Brain microvascular endothelial cell (primary cell): ENCODE measurements around the gene PCNX4.

Experiments
- DNase-seq: peaks from one replicate; pipeline ENCODE4 v3.0.0-alpha.2; 2020
- H3K27ac ChIP-seq: fragments of 250-450 bp; sonication (Bioruptor Pico); 2 replicates; pipeline ENCODE4 v1.5.1; 2020; ENCODE audit warnings: mild to moderate bottlenecking, moderate library complexity
- H3K27me3 ChIP-seq: fragments of 250-450 bp; sonication (Bioruptor Pico); replicated peaks from 2 replicates; pipeline ENCODE4 v1.5.1; 2020; ENCODE audit warnings: mild to moderate bottlenecking
- H3K36me3 ChIP-seq: fragments of 250-450 bp; sonication (Bioruptor Pico); replicated peaks from 2 replicates; pipeline ENCODE4 v1.5.1; 2020; ENCODE audit warnings: mild to moderate bottlenecking
- H3K4me3 ChIP-seq: 2 replicates; pipeline ENCODE4 v1.5.1; 2011; ENCODE audit warnings: low read depth, mild to moderate bottlenecking, control low read depth, low read length, moderate library complexity
- CTCF ChIP-seq: IDR thresholded peaks from 2 replicates; pipeline ENCODE4 v1.5.1; 2011; ENCODE audit warnings: low read depth, mild to moderate bottlenecking, moderate library complexity, low read length, control low read depth, inconsistent platforms; ENCODE audit errors: missing control alignments
- in situ Hi-C: cut with HindIII; loops from 2 replicates; pipeline ENCODE4 v1.10.0; 2017; ENCODE audit warnings: low sequenced_read_pairs, low pct_ligation_motif_present

Gene PCNX4

GRCh38 chr14:60195179-60195810, 103.6 kb downstream of the PCNX4 start:
- DNase-seq = no peak
- no peak overlapping the region for H3K4me3 ChIP-seq
- no peaks in the 10 kb centered on the region for H3K27me3 ChIP-seq
- no peaks in the 10 kb centered on the region for H3K36me3 ChIP-seq
- no peak overlapping the region for H3K27ac ChIP-seq
- in situ Hi-C loops = no loop called here
- no peak for TF ChIP-seq CTCF

- no peak for DNase-seq
- H3K27ac ChIP-seq = no peak overlapping the region
- H3K27me3 ChIP-seq = no peaks in the 10 kb centered on the region
- H3K4me3 ChIP-seq = no peak overlapping the region
- H3K36me3 ChIP-seq = no peaks in the 10 kb centered on the region
- in situ Hi-C loops = no loop called here
- no peak for TF ChIP-seq CTCF
Measured at GRCh38 chr14:60196291-60196690, 104.6 kb downstream of the PCNX4 start.

- in situ Hi-C loops = no loop called here
- Histone ChIP-seq H3K4me3 (no peak overlapping the region), H3K36me3 (no peaks in the 10 kb centered on the region), H3K27me3 (no peaks in the 10 kb centered on the region), H3K27ac (no peak overlapping the region)
- DNase-seq = no peak
- TF ChIP-seq CTCF = no peak
Measured at GRCh38 chr14:60197629-60198303, 106.0 kb downstream of the PCNX4 start.

- H3K27ac ChIP-seq = no peak overlapping the region
- no peak for DNase-seq
- H3K36me3 ChIP-seq = no peaks in the 10 kb centered on the region
- no peak for TF ChIP-seq CTCF
- no peak overlapping the region for H3K4me3 ChIP-seq
- in situ Hi-C loops = no loop called here
- H3K27me3 ChIP-seq = no peaks in the 10 kb centered on the region
Measured at GRCh38 chr14:60199321-60199720, 107.6 kb downstream of the PCNX4 start.

- in situ Hi-C loops = no loop called here
- no peaks in the 10 kb centered on the region for H3K36me3 ChIP-seq
- no peak overlapping the region for H3K27ac ChIP-seq
- no peaks in the 10 kb centered on the region for H3K27me3 ChIP-seq
- DNase-seq = no peak
- TF ChIP-seq CTCF = no peak
- H3K4me3 ChIP-seq = no peak overlapping the region
Measured at GRCh38 chr14:60204104-60204842, 112.5 kb downstream of the PCNX4 start.
